Uterus (tissue), 2 donors: ENCODE data around the gene IKBKG.

Experiments used
- CTCF ChIP-seq, 4 experiments: fragments of 200-600 bp in 2 of 4; fragments of 450-650 bp in 2 of 4; sonication (generic) in 2 of 4; IDR thresholded peaks; one replicate each; pipeline ENCODE4 v1.5.1; 2016 to 2019; ENCODE audit warnings: antibody characterized with exemption in 4 of 4, mild to moderate bottlenecking in 2 of 4, moderate library complexity in 1 of 4
- POLR2A ChIP-seq, 2 donors: fragments of 450-650 bp; IDR thresholded peaks; one replicate each; pipeline ENCODE4 v1.6.1; 2016; ENCODE audit warnings: antibody characterized with exemption in 2 of 2, mild to moderate bottlenecking in 1 of 2, moderate library complexity in 1 of 2

DNA sequence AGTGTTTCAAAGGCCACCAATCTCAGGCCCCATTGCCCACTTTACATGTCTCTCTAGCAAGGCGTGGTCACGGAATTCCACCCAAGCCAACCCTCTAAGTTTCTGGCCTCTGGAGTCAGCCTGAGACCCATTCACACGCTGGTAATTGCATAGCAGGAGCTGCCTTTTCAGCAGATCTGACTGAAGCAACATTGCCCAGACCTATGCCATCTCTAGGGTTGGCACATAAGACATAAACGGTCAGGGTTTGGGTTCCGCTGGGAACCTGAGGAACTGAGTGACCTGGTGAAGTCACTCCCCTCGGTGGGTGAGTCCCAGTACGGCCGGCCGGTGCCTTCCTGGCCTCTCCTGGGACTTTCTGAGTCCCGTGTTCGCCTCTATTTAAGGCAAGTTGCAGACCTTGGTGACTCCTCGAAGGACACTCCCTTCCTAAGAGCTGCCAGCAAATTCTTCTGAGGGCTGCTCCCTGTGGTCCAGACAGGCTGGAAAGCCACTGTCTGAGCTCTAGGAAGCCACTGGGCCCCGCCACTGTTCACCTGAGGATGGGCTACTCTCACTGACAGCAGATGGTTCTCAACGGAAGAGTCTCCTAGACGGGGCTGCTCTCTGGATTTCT, 53.4 kb downstream of the IKBKG start:
- TF ChIP-seq CTCF (IDR thresholded peaks at IDR 0.05) (no peak), POLR2A (IDR thresholded peaks at IDR 0.05) (no peak)
